Measurements from ENCODE around the gene AK1.

Gene AK1

DNA sequence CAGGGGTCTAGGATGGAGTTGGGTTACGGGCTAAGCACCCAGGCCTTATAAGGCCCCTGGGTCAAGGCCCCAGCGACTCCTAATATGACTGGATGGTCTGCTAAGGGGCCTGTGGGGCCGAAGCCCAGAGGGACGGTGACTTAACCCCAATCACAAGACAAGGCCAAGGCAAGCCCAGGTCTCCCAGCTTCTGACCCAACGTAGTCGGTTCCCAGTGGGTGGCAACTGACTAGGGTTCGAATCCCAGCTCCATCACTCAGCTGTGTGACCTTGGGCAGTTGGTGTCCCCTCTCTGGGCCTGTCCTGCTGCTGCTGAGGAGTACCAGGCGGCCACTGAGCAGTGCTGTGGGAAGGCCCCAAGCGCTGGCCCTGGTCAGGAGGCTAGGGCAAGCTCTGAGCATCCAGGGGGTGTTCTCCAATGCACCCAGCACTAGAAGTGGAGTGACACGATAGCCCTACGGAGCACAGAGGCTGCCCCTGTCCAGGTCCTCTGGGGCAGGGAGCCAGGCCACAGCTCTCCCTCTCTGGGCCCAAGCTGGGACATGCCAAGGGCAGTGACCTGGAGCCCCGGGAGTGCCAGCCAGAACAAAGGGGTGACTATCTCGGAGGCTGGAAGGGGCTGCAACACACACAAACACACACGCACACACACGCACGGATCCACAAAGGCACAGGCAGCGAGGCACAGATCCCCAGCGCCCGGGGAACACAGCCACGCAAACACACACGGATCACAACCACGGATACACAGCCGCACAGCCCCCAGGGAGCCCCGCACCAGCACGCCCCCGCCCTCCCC, 512 bp downstream of the AK1 start:
- Histone ChIP-seq H3K4me3 (ENCODE audit: low read depth, low read length, poor library complexity, severe bottlenecking) (no peak overlapping the region), H4K20me1 (ENCODE audit: insufficient read depth, low read length) (no peaks in the 10 kb centered on the region), H3K4me1 (ENCODE audit: insufficient read depth, low read length, severe bottlenecking) (peaks cover 6% of the 10 kb centered on the region), H3K79me2 (ENCODE audit: insufficient read depth, low read length) (no peaks in the 10 kb centered on the region), H3K9me2 (ENCODE audit: low read depth, low read length) (no peaks in the 10 kb centered on the region), H3K9me3 (ENCODE audit: low read length) (no peaks in the 10 kb centered on the region), H3K27me3 (ENCODE audit: insufficient read depth, low read length) (peaks cover 17% of the 10 kb centered on the region; the same call in 1 of the 2 replicates), H3K36me3 (ENCODE audit: insufficient read depth, low read length) (no peaks in the 10 kb centered on the region), H3K4me2 (ENCODE audit: low read length) (no peak overlapping the region), H3K9ac (ENCODE audit: low read length) (no peak overlapping the region), H3F3A (ENCODE audit: insufficient read depth, low read length) (no peaks in the 10 kb centered on the region), H2AFZ (ENCODE audit: low read length) (no peak overlapping the region), H3K27ac (ENCODE audit: low read depth, low read length, poor library complexity, severe bottlenecking) (no peak overlapping the region)
- TF ChIP-seq, protein P1, sequence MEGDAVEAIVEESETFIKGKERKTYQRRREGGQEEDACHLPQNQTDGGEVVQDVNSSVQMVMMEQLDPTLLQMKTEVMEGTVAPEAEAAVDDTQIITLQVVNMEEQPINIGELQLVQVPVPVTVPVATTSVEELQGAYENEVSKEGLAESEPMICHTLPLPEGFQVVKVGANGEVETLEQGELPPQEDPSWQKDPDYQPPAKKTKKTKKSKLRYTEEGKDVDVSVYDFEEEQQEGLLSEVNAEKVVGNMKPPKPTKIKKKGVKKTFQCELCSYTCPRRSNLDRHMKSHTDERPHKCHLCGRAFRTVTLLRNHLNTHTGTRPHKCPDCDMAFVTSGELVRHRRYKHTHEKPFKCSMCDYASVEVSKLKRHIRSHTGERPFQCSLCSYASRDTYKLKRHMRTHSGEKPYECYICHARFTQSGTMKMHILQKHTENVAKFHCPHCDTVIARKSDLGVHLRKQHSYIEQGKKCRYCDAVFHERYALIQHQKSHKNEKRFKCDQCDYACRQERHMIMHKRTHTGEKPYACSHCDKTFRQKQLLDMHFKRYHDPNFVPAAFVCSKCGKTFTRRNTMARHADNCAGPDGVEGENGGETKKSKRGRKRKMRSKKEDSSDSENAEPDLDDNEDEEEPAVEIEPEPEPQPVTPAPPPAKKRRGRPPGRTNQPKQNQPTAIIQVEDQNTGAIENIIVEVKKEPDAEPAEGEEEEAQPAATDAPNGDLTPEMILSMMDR (IDR thresholded peaks at IDR 0.05; ENCODE audit: low read length): no peak
- no peak for TF ChIP-seq EZH2 (IDR thresholded peaks at IDR 0.05; ENCODE audit: borderline replicate concordance, low read length)

DNA sequence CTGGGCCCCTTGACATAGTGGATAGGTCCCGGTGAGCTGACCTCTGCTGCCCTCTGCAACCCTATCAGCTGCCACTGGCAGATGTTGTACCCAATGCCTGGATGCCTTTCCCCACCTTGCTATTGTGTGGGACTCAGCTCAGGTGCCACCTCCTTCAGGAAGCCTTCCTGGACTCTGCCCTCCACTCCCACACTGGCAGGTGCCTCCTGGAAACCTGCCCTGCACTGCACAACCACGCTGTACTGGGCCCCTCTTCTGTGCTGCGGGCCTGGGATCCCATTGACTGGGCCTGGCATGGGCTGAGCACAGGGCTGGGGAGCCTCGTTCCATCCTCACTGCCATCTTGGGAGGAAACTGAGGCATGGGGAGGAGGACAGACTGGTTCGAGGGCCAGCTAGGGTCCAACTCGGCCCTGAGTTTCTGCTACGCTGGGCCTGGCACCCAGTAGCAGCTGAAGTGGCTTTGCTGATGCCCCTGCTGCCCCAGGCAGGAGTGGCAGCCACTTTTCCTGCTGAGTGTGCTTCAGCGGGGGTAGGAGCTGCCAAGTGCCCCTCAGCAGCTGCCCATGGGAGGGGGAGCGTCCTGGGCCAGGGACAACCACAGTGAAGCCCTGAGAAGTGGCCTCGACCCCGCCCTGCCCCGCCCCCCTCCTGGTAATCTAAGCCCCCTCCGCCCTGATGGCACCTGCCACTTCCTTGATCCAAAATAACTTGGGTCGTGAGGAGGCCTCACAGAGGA, 1.3 kb downstream of the AK1 start:
- H3K9me3 ChIP-seq (ENCODE audit: low read length): no peaks in the 10 kb centered on the region
- TF ChIP-seq, protein P1 (IDR thresholded peaks at IDR 0.05; ENCODE audit: low read length): no peak
- TF ChIP-seq EZH2 (IDR thresholded peaks at IDR 0.05; ENCODE audit: borderline replicate concordance, low read length): no peak
- no peaks in the 10 kb centered on the region for H3K36me3 ChIP-seq (ENCODE audit: insufficient read depth, low read length)
- no peak overlapping the region for H2AFZ ChIP-seq (ENCODE audit: low read length)
- H4K20me1 ChIP-seq (ENCODE audit: insufficient read depth, low read length): no peaks in the 10 kb centered on the region
- no peak overlapping the region for H3K4me2 ChIP-seq (ENCODE audit: low read length)
- H3K9ac ChIP-seq (ENCODE audit: low read length): no peak overlapping the region
- H3K4me3 ChIP-seq (ENCODE audit: low read depth, low read length, poor library complexity, severe bottlenecking): no peak overlapping the region
- no peaks in the 10 kb centered on the region for H3F3A ChIP-seq (ENCODE audit: insufficient read depth, low read length)
- H3K27me3 ChIP-seq (ENCODE audit: insufficient read depth, low read length): peaks cover 17% of the 10 kb centered on the region; the same call in 1 of the 2 replicates
- no peak overlapping the region for H3K27ac ChIP-seq (ENCODE audit: low read depth, low read length, poor library complexity, severe bottlenecking)
- H3K79me2 ChIP-seq (ENCODE audit: insufficient read depth, low read length): no peaks in the 10 kb centered on the region
- no peaks in the 10 kb centered on the region for H3K9me2 ChIP-seq (ENCODE audit: low read depth, low read length)
- peaks cover 6% of the 10 kb centered on the region for H3K4me1 ChIP-seq (ENCODE audit: insufficient read depth, low read length, severe bottlenecking)

DNA sequence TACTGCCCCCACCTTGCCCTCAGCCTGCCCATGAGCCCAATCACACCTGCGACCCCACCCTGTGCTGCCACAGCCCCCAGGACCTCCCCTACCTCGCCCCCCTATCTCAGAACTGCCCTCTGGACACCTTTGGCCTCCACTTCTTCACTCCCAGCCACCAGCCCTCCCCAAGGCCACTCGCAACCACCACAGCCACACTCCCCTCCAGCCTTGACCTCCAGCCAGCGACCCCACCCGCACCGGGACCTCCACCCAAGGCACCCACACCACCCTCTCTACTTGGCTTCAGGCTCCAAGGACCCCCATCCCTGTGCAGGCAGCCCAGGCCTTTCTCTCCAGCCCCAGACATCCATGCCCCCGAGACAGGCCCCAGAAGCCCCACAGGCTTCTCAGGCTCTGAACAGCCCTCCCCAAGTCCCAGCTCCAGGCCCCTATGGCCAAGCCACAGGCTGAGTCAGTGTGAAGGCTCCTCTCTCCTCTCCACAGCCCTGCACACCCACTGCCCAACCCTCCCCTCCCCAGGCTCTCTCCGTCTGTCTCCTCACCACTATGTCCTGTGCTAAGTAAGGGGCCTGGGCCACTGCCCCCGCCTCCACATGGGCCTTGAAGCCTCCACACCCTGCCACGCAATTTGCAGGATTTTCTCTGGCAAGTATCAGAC, 2.0 kb downstream of the AK1 start:
- H3K36me3 ChIP-seq (ENCODE audit: insufficient read depth, low read length): no peaks in the 10 kb centered on the region
- H2AFZ ChIP-seq (ENCODE audit: low read length): no peak overlapping the region
- H3K9me2 ChIP-seq (ENCODE audit: low read depth, low read length): no peaks in the 10 kb centered on the region
- no peak overlapping the region for H3K9ac ChIP-seq (ENCODE audit: low read length)
- peaks cover 17% of the 10 kb centered on the region; the same call in 1 of the 2 replicates for H3K27me3 ChIP-seq (ENCODE audit: insufficient read depth, low read length)
- no peaks in the 10 kb centered on the region for H4K20me1 ChIP-seq (ENCODE audit: insufficient read depth, low read length)
- TF ChIP-seq, protein P1 (IDR thresholded peaks at IDR 0.05; ENCODE audit: low read length): no peak
- no peak for TF ChIP-seq EZH2 (IDR thresholded peaks at IDR 0.05; ENCODE audit: borderline replicate concordance, low read length)
- H3K4me3 ChIP-seq (ENCODE audit: low read depth, low read length, poor library complexity, severe bottlenecking): no peak overlapping the region
- peaks cover 6% of the 10 kb centered on the region for H3K4me1 ChIP-seq (ENCODE audit: insufficient read depth, low read length, severe bottlenecking)
- H3K27ac ChIP-seq (ENCODE audit: low read depth, low read length, poor library complexity, severe bottlenecking): no peak overlapping the region
- H3F3A ChIP-seq (ENCODE audit: insufficient read depth, low read length): no peaks in the 10 kb centered on the region
- no peaks in the 10 kb centered on the region for H3K79me2 ChIP-seq (ENCODE audit: insufficient read depth, low read length)
- H3K4me2 ChIP-seq (ENCODE audit: low read length): no peak overlapping the region
- no peaks in the 10 kb centered on the region for H3K9me3 ChIP-seq (ENCODE audit: low read length)

Measured in OCI-LY1 (cell line).